ENCODE measurements around the gene ATP11C.

GRCh38 chrX:139831675-139832456, 101.0 kb downstream of the ATP11C start:
- TF ChIP-seq CTCF (IDR thresholded peaks at IDR 0.05) (no peak), ESRRA (CRISPR knock-in tag; IDR thresholded peaks at IDR 0.05; ENCODE audit: borderline replicate concordance) (no peak), ETV6 (CRISPR knock-in tag; IDR thresholded peaks at IDR 0.05) (no peak), GABPB1 (CRISPR knock-in tag; IDR thresholded peaks at IDR 0.05) (no peak), USF1 (CRISPR knock-in tag; IDR thresholded peaks at IDR 0.05) (no peak), CREB1 (CRISPR knock-in tag; IDR thresholded peaks at IDR 0.05) (no peak)

Measured in WTC11 (cell line).